Stimulated activated CD8-positive, alpha-beta memory T cell treated with anti-CD3 and anti-CD28 coated beads, Interleukin-7, amount 100 ng/mL, for 48 hours (primary cell): ENCODE data around the gene RAB11FIP3.
"Not testable (repeated sequence)": the region's sequence is repeated elsewhere in the genome, so short reads cannot be mapped to it uniquely, and the experiment has no call there.

ENCODE experiments used
- DNase-seq, 2 donors: peaks; one replicate each; pipeline ENCODE4 v3.0.0-alpha.2; 2020; ENCODE audit warnings: low read depth in 1 of 2; ENCODE audit errors: extremely low read depth in 1 of 2

The RAB11FIP3 gene

GRCh38 chr16:415170-415498, 10.3 kb upstream of the RAB11FIP3 start:
- not testable (repeated sequence) for DNase-seq

DNA sequence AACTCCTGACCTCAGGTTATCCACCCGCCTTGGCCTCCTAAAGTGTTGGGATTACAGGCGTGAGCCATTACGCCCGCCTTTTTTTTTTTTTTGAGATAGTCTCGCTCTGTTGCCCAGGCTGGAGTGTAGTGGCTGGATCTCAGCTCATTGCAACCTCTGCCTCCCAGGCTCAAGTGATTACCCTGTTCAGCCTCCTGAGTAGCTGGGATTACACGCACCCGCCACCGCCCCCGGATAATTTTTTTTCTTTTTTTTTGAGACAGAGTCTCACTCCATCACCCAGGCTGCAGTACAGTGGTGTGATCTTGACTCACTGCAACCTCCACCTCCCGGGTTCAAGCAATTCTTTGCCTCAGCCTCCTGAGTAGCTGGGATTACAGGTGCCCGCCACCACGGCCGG, 3.3 kb upstream of the RAB11FIP3 start:
- DNase-seq: not testable (repeated sequence)

- DNase-seq: no peak
Measured at GRCh38 chr16:424033-424622, 1.3 kb upstream of the RAB11FIP3 start.

DNA sequence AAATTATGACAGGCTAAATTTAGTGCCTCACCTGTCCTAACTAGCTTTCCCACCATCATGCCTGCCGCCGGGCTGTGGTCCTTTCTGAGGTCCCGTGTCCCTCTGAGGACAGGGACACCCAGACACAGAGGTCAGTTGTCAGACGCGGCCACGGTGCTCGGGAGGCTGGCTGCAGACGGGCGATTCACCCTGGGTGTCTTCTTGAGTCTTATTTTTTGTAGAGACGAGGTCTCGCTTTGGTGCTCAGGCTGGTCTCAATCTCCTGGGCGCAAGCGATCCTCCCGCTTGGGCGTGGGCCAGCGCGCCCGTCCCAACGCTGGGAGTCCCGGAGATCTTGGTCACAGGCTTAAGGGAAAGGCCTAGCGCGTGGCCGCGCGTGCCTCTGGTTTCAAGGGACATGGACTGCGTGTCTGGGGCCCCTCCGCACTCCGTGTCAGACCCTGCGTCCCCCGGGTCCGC, 797 bp upstream of the RAB11FIP3 start:
- no peak for DNase-seq

GRCh38 chr16:425740-426114, 278 bp downstream of the RAB11FIP3 start:
- peak in 1 of 2 donors; percentile 23 for DNase-seq

- no peak for DNase-seq
Measured at GRCh38 chr16:426115-426905, 861 bp downstream of the RAB11FIP3 start.

DNA sequence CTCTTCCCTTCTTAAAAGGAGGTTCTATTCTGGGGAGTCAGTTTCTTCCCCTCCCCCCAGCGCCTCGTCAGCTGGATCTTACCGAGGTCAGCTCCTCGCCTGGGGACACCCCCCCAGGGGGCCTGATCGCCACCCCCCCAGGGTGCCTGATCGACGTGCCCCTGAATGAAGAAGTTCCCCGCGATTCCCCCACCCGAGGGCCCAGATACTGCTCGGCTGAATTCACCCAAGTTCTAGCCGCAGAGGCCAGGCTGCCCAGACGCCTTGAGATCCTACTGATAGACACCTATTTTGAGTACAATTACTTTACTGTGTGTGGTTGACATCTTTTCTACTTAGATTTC, 1.4 kb downstream of the RAB11FIP3 start:
- DNase-seq: no peak

- DNase-seq: no peak
Measured at GRCh38 chr16:427250-427649, 1.8 kb downstream of the RAB11FIP3 start.

- no peak for DNase-seq
Measured at GRCh38 chr16:430904-431303, 5.5 kb downstream of the RAB11FIP3 start.

GRCh38 chr16:440627-441026, 15.2 kb downstream of the RAB11FIP3 start:
- no peak for DNase-seq

DNA sequence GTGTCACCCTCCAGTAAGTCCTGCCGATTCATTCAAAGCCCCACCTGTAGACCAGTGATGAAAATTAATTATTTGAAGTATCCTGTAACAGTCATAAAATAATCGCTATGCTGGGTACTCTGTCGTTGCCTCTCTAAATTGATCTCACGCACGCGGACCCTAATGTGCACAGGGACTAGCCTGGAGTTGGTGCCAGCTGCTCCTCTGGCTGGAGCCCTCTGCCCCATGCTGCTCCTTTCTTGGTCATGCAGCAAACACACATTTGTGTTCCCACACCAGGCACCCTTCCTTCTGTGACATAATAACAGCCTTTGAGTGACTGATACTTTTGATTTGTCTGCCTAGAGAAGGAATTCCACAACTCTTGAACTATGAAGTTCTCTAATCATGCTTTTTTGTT, 16.0 kb downstream of the RAB11FIP3 start:
- no peak for DNase-seq

DNA sequence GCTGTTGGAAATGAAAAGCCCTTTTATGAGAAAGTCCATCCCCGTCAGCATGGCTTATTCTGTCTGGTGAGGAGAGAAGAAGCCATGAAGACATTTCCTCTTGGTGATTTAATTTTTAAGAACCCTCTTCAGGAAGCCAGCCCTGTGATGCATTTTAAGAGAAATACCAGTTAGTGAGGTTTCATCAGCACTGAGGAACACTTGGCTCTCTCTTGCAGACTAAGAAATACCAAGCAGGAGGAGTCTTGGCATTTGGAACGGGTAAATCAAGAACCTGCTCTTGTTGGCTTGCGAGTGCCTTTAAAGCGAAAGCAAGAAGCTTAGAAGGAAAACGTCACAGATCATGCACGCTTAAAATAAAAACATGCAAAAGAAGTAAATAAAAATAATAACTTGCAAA, 17.5 kb downstream of the RAB11FIP3 start:
- DNase-seq: no peak

- no peak for DNase-seq
Measured at GRCh38 chr16:444027-444426, 18.6 kb downstream of the RAB11FIP3 start.

GRCh38 chr16:445566-445965, 20.1 kb downstream of the RAB11FIP3 start:
- no peak for DNase-seq

DNA sequence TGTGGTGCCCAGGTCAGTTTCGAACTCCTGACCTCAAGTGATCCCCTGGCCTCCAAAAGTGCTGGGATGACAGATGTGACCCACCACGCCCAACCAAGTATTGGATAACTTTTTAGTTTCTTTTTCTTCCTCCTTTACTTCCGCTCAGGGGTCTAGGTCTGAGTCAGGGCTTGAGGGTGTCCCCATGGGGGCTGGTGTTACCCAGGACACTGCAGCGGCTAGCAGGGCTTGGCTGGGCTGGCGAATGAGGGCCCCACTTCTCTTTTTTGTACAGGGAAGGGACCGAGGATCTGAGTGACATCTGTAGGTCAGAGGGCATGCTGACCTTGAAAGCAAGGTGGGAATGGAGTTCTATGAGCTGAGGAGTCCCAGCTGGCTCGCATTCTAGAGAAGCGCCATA, 24.9 kb downstream of the RAB11FIP3 start:
- no peak for DNase-seq

GRCh38 chr16:450785-451512, 25.5 kb downstream of the RAB11FIP3 start:
- DNase-seq: no peak

GRCh38 chr16:454397-454940, 29.0 kb downstream of the RAB11FIP3 start:
- DNase-seq: no peak

GRCh38 chr16:455453-455852, 30.0 kb downstream of the RAB11FIP3 start:
- no peak for DNase-seq

DNA sequence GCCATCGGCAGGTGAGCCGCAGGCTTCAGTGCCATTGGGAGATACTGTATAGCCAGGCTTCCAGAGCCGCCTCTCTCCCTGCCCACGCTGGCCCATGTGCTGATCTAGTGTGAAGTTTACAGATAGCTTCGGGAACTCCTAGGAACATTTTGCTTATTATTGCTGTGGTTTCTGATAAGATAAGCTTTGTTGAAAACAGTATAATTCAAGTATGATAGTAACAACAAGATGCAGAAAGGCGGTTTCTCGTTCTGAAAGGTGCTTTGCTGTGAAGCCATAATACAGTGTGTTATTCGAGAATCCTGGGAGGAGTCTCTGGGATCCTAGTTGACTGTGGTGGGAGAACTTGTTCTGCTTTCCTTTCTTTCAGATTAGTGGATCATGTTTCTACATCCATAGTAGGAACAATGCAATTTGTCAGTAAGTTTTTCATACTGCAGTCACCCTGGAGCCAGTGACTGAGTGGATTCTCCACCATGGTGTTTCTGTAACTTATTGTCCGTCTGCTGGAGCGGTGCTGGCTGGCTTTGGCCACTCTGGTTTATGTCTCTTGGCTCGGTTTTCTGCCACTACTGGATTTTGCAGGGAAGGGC, 31.5 kb downstream of the RAB11FIP3 start:
- no peak for DNase-seq

GRCh38 chr16:457732-458400, 32.4 kb downstream of the RAB11FIP3 start:
- no peak for DNase-seq

GRCh38 chr16:459761-460160, 34.3 kb downstream of the RAB11FIP3 start:
- DNase-seq: no peak
